Articular chondrocyte of knee joint (primary cell): Measurements from ENCODE around the gene GPR152. TPM values are rescaled to one million over a fixed set of nuclear protein-coding genes. Genes with fewer than 3 reads are reported as not detected.

Source experiments
- small RNA-seq: library from RNA; depleted of rRNA; stranded (forward); fragments of <200 nt; gene quantifications from one replicate; pipeline ENCODE3, GENCODE V24; 2012
- total RNA-seq: library from RNA; depleted of rRNA; stranded (reverse); fragments of >200 nt; gene quantifications from 2 replicates; pipeline ENCODE4 v1.2.3, GENCODE V29; 2012

The GPR152 gene, protein sequence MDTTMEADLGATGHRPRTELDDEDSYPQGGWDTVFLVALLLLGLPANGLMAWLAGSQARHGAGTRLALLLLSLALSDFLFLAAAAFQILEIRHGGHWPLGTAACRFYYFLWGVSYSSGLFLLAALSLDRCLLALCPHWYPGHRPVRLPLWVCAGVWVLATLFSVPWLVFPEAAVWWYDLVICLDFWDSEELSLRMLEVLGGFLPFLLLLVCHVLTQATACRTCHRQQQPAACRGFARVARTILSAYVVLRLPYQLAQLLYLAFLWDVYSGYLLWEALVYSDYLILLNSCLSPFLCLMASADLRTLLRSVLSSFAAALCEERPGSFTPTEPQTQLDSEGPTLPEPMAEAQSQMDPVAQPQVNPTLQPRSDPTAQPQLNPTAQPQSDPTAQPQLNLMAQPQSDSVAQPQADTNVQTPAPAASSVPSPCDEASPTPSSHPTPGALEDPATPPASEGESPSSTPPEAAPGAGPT
- total RNA-seq = not detected in 2 replicates

DNA sequence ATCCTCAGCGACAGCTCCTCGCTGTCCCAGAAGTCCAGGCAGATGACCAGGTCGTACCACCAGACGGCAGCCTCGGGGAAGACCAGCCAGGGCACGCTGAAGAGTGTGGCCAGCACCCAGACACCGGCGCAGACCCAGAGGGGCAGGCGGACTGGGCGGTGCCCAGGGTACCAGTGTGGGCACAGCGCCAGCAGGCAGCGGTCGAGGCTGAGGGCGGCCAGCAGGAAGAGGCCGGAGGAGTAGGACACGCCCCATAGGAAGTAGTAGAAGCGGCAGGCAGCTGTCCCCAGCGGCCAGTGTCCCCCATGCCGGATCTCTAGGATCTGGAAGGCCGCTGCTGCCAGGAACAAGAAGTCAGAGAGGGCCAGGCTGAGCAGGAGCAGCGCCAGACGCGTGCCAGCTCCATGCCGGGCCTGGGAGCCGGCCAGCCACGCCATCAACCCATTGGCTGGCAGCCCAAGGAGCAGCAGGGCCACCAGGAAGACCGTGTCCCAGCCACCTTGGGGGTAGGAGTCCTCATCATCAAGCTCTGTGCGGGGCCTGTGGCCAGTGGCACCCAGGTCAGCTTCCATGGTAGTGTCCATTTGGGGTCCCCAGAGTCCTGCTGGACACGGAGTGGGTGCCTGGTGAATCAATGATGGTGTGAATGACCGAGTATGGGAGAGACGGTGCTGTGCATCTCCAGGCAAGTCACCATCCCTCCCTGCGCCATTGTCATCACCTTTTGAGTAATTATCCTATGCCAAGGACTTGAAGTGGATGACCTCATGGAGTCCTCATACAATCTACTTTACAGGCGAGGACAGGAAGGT is at the start of gene GPR152:
Gene GPR152 (minus strand): TSS at position 589 of the 812 bp plus-strand sequence. CDS start 5 bp downstream, at position 584.

DNA sequence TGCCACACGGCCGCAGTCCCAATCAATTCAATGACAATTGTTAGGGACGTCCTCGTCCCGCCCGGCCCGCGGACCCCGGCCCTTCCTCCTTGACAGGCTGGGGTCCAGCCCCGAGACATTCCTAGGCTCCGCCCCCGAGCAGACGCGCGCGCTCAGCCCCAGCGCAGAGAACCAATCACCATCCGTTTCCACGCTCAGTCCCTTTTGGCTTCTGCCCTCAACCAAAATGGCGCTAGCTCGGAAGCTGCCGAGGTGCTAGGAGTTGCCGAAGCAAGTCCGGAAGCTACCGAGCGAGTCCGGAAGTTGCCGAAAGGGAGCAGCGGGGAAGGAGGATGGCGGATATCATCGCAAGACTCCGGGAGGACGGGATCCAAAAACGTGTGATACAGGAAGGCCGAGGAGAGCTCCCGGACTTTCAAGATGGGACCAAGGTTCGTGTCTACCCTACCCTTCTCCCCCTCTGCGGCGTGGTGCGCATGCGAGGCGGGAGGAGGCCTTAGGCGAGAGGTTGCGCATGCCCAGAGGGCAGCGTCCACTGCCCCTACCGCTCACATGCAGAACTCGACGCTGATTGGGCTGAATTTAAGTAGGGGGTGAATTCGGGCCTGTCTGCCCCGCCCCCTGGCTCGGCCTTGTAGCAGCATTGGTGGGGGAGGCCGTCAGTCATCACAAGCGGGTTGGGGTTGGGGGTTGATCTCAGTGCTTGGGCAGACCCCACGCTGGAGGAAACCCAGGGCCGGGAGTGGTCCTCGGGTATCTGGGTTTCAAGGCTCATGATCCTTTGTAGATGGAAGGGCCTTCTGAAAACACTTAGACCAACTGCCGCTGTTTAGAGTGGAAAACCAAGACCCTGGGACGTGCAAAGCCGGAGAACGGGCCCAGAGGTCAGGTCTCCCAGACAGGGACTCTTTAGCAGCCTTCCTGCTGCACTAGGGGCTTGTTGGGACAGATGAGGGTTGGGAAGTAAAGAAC is 30.6 kb upstream of the GPR152 start, which contains the start of gene AIP:
Gene AIP (plus strand): TSS at position 200 of the 972 bp plus-strand sequence. CDS start 133 bp downstream, at position 333.

DNA sequence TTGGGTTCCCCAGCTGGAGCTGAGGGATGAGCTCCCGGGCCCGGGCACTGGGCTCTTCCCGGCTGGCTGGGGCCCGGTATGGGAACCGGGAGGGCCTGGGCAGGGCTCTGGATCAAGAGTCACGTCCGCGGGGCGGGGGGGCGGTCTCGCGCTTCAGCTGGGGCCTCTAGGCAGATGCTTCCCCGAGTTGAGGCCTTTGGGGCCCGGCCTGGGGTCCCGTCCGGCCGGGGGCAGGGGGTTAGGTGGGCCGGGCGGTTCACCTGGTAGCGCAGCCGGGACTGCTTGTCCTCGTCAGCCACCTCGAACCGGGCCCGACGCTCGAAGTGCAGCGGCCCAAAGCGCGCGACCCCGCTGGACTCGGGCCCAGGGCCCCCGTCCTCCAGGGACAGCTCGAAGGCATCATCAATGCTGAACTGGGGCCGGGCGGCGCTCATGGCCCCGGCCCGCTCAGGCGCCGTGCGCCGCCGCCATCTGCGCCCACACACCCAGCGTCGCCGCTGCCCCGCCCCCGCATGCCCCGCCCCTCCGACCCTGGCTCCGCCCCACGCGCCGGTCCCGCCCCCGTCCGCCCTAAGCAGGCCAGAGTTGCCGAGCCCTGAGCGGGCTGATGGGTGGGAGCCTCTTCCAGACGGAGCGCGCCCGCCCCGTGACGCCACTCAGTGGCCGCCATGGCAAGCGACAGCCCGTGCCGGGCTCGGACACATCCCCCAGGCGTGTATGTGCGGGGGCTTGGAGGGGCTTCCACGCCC is 16.4 kb upstream of the GPR152 start, which contains the start of gene TMEM134:
Gene TMEM134 (minus strand): TSS at position 493 of the 749 bp plus-strand sequence. CDS start 59 bp downstream, at position 434.

DNA sequence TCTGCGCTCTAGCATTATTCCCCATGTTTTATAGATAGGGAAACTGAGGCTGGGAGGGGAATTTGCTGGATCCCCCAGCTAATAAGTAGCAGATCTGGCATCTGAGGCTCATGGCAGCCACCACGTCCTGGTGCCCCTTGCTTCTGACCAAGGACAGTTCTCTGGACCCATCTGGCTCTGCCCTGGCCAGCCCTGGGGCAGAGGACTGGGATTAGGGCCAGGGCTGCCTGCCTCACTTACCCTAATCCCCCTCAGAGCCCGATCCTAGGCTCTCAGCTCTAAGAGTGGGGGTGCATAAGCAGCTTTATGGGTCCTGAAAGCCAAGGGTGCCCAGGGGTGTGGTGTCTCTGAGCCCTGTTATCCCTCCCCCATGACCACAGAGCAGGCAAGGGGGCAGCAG is 2.5 kb upstream of the GPR152 start, which contains the start of gene CABP4:
Gene CABP4 (plus strand): TSS at position 301 of the 400 bp plus-strand sequence. CDS start 70 bp downstream, at position 371.

DNA sequence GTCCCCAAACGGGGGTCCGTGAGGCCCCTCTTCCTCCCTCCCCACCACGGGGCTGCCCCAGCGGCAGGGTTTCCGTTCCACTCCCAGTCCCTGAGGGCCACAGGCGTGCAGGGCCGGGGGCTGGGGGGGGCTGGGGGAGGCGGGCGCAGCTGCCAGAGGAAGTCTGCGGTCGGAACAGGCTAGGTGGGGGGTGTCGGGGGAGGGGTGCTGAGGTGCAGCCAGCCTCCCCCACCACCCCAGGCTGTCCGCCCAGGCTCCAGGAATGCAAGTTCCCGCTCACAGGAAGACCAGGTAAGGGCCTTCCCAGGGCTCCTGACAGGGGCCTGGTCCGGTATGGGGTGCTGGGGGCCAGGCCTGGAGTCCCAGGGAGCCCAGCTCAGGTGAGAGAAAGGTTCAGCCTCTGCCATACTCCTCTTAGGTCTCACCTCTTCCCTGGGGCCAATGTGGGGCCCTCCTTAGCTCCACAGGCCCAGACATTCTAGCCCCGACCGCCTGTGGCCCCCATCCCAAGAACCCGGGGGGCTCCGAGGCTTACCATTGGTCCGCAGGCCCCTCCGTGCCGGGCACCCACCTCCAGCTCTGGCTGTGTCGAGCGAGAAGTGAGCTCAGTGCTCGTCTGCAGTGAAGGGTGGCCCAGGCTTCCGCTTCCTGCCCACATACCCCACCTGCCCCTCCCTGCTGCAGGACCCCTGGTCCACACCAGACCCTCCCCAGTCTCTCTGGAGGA is 15.3 kb downstream of the GPR152 start, which contains the start of gene PTPRCAP:
Gene PTPRCAP (minus strand): TSS at position 601 of the 727 bp plus-strand sequence. CDS start 63 bp downstream, at position 538.

DNA sequence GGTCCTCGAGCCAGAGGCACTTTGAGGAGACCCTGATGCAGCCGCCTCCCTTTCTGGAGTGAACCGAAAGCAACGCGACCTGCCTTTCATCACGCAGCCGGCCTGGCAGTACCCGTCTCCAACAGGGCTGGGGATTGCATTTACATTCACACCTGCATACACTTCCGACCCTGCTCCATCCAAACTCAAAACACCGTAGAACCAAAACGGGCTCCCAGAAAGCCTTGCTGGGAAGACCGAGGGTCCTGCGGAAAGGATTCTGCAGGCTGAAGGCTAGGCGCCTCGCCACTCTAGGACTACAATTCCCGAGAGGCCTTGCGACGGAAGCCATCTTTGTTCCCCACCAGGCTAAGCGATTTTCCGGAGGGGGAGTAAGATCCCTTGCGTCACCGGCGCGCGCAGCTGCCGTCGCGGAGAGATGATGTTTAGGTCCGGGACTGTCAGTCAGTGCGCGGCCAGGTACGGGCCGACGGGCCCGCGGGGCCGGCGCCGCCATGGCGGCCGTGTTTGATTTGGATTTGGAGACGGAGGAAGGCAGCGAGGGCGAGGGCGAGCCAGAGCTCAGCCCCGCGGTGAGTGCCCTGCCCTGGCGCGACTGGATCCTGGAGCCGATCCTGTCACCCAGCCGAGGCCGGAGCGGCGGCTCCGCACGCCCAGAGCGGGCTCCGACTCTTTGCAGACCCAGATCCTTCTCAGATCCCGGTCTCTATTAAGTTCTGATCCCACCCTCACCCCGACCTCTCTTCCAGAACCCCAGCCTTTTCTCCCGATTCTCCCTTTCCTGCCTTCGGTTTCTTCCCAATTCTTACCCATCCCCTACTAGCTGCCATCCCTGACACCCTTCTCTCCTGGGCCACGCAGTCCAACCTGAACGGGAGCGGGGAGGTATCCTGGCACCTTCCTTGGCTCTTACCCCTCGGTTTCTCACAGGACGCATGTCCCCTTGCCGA is 24.2 kb downstream of the GPR152 start, which contains the start of gene RPS6KB2:
Gene RPS6KB2 (plus strand): TSS at position 443 of the 950 bp plus-strand sequence. CDS start 52 bp downstream, at position 495.

DNA sequence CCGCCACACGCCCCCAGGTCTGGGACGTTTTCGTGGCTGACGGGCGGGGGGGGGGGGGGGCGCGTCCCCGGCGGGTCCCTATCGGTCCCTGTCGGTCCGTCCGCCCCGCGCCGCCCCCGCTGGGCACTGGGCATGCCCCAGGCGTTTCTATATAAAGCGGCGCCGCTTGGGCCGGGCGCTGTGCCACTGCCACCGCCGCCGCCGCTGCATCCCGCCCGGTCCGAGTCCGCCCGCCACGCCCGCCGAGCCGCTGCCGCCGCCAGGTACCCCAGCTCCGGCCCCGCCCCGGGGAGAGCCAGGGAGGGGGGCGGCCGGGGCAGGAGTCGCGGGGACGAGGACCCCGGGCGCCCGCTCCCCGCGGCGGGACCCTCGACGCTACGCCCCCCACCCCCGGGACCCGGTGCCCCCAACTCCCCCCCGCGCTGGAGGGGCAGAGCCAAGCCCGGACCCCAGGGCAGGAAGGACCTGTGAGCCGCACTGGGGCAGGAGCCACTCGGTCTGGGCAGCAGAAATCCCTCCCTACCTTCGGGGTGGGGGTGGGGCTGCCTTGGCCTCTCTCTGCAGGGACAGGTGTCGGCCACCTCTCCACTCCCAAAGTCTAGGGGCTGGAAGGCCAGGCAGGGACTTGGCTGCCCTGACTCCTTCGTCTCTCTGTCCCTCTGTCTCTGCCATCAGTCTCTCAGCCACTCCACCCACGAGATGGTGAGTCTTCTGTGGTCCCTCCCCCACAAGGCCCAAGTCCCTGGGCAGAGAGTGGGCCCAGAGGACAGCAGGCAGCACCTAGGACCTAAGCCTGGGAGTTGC is 36.8 kb downstream of the GPR152 start, which contains the start of gene CARNS1:
Gene CARNS1 (plus strand): TSS at position 178 of the 804 bp plus-strand sequence. CDS start 522 bp downstream, at position 700.

DNA sequence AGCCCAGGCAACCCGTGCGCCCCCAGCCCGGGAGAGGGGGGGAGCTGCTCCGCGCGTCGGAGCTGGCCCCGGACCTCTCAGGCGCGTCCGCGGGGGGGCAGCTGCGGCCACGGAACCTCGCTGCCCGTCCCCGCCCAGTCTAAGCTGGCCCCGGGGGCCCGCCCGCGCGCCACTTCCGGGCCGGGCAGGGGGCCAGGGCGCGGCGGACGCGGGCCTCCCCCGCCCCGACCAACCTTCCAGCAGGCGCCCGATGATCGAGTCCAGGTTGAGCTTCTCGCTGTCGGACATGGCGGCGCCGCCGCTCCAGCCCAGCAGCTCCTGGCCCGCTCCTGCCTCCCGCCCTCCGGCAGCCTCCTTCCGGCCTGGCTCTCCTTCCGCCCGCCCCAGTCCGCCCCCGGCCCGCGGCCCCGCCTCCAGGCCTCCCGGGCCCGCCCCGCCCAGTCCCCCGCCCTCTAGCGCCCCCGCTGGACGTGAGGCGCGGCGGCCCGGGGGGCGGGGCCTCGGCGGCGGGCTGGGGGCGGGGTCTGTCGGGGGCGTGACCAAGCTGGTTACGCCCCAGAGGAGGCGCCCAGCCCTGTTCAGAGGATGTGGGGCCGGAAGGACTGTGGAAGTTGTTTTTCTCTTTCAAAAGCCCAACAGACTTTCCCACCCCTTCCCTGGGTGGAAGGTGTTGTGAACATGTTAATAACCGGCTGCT is 50.9 kb downstream of the GPR152 start, which contains the start of gene PPP1CA:
Gene PPP1CA (minus strand): TSS at position 364 of the 697 bp plus-strand sequence. CDS start 76 bp downstream, at position 288.

Small RNA genes lying within 50 kb of the gene (small RNA-seq; reads per million reads assigned to genes)
- not detected for gene MIR6752

Other genes starting within 250 kb of the GPR152 start
- 16.9 and 19.1 TPM in 2 replicates for gene GRK2, start 186.3 kb downstream of the GPR152 start, total RNA-seq
- 18.8 and 23.9 TPM in 2 replicates for gene ANKRD13D, start 163.4 kb downstream of the GPR152 start, total RNA-seq
- 15.8 and 19.3 TPM in 2 replicates for gene SSH3, start 149.2 kb downstream of the GPR152 start, total RNA-seq
- gene POLD4, start 99.2 kb downstream of the GPR152 start, total RNA-seq = 41.8 and 49.8 TPM in 2 replicates
- 8.8 and 9.4 TPM in 2 replicates for gene CLCF1, start 79.1 kb downstream of the GPR152 start, total RNA-seq
- 5.5 and 6.4 TPM in 2 replicates for gene RAD9A, start 60.7 kb downstream of the GPR152 start, total RNA-seq
- gene PPP1CA, start 50.9 kb downstream of the GPR152 start, total RNA-seq = 131 and 138 TPM in 2 replicates
- not detected in 2 replicates for gene TBC1D10C, start 48.6 kb downstream of the GPR152 start, total RNA-seq
- gene CARNS1, start 37.1 kb downstream of the GPR152 start, total RNA-seq = 0.97 and 1.2 TPM in 2 replicates
- 33.2 and 35.3 TPM in 2 replicates for gene RPS6KB2, start 24.2 kb downstream of the GPR152 start, total RNA-seq
- gene PTPRCAP, start 15.0 kb downstream of the GPR152 start, total RNA-seq = 0.11 and 0.26 TPM in 2 replicates
- gene CORO1B, start 9.3 kb downstream of the GPR152 start, total RNA-seq = 59.1 and 86.2 TPM in 2 replicates
- 0.11 TPM in 1 of 2 replicates, not detected in the other for gene CABP4, start 2.6 kb upstream of the GPR152 start, total RNA-seq
- gene TMEM134, start 16.5 kb upstream of the GPR152 start, total RNA-seq = 20.3 and 28.2 TPM in 2 replicates
- 35.5 and 38.2 TPM in 2 replicates for gene AIP, start 30.3 kb upstream of the GPR152 start, total RNA-seq
- gene PITPNM1, start 52.6 kb upstream of the GPR152 start, total RNA-seq = 15.5 and 17.0 TPM in 2 replicates
- gene CDK2AP2, start 55.4 kb upstream of the GPR152 start, total RNA-seq = 13.6 and 13.7 TPM in 2 replicates
- gene CABP2, start 70.7 kb upstream of the GPR152 start, total RNA-seq = not detected in 2 replicates
- gene GSTP1, start 131.1 kb upstream of the GPR152 start, total RNA-seq = 444 and 488 TPM in 2 replicates
- 99.6 and 138 TPM in 2 replicates for gene NDUFV1, start 154.2 kb upstream of the GPR152 start, total RNA-seq
- 2.9 and 5.8 TPM in 2 replicates for gene NUDT8, start 177.2 kb upstream of the GPR152 start, total RNA-seq
- gene TBX10, start 187.0 kb upstream of the GPR152 start, total RNA-seq = not detected in 2 replicates
- gene ACY3, start 198.0 kb upstream of the GPR152 start, total RNA-seq = not detected in 2 replicates
- gene ALDH3B2, start 221.9 kb upstream of the GPR152 start, total RNA-seq = not detected in 2 replicates